Smooth muscle cell (in vitro differentiated cells): ENCODE measurements around the gene GMPS. TPM values are rescaled to one million over a fixed set of nuclear protein-coding genes. Genes with fewer than 3 reads are reported as not detected.
A peak's percentile ranks its signal among the peaks of the same experiment; 100 is the strongest.
"Not testable (repeated sequence)": the region's sequence is repeated elsewhere in the genome, so short reads cannot be mapped to it uniquely, and the experiment has no call there.

Experiments used
- DNase-seq: peaks from one replicate; lab custom pipeline; 2025; ENCODE audit not compliant: unreplicated experiment; lab: John Stamatoyannopoulos, UW
- H2AFZ ChIP-seq: fragments of 200-600 bp; sonication (generic); 2 replicates; pipeline ENCODE4 v1.6.0; 2016; ENCODE audit warnings: antibody characterized with exemption, low read depth, mild to moderate bottlenecking
- H3F3A ChIP-seq: fragments of 200-600 bp; sonication (generic); 2 replicates; pipeline ENCODE4 v1.6.0; 2017; ENCODE audit warnings: antibody characterized with exemption, low read depth
- H3K27ac ChIP-seq: fragments of 200-600 bp; sonication (generic); 2 replicates; pipeline ENCODE4 v1.5.1; 2016; ENCODE audit warnings: low read depth, mild to moderate bottlenecking
- H3K27me3 ChIP-seq: fragments of 200-600 bp; sonication (generic); 2 replicates; pipeline ENCODE4 v1.6.1; 2016; ENCODE audit warnings: low read depth, mild to moderate bottlenecking
- H3K36me3 ChIP-seq: fragments of 200-600 bp; sonication (generic); 2 replicates; pipeline ENCODE4 v1.5.1; 2016; ENCODE audit warnings: low read depth
- H3K4me1 ChIP-seq: fragments of 200-600 bp; sonication (generic); 2 replicates; pipeline ENCODE4 v1.5.1; 2016; ENCODE audit warnings: low read depth
- H3K4me2 ChIP-seq: fragments of 200-600 bp; sonication (generic); 2 replicates; pipeline ENCODE4 v1.6.0; 2016; ENCODE audit warnings: mild to moderate bottlenecking
- H3K4me3 ChIP-seq: fragments of 200-600 bp; sonication (generic); 2 replicates; pipeline ENCODE4 v1.5.1; 2016; ENCODE audit warnings: mild to moderate bottlenecking
- H3K79me2 ChIP-seq: fragments of 200-600 bp; sonication (generic); 2 replicates; pipeline ENCODE4 v1.6.0; 2016; ENCODE audit warnings: low read depth, mild to moderate bottlenecking
- H3K9ac ChIP-seq: fragments of 200-600 bp; sonication (generic); 2 replicates; pipeline ENCODE4 v1.6.0; 2016; ENCODE audit warnings: low read depth
- H3K9me3 ChIP-seq: fragments of 200-600 bp; sonication (generic); replicated peaks from 2 replicates; pipeline ENCODE4 v1.5.1; 2016; ENCODE audit warnings: low read depth
- H4K20me1 ChIP-seq: fragments of 200-600 bp; sonication (generic); 2 replicates; pipeline ENCODE4 v1.6.0; 2016; ENCODE audit warnings: low read depth
- WGBS: methylation state at CpG from one replicate; pipeline ENCODE4 v1.1.7; 2016; ENCODE audit warnings: low lambda C conversion rate; 5-methylcytosine and 5-hydroxymethylcytosine counted together
- polyA plus RNA-seq: library from polyadenylated mRNA; unstranded; fragments of >200 nt; fragmentation: Nextera tagmentation; extraction: Ambion mirVana; gene quantifications from 2 replicates; pipeline ENCODE4 v1.2.1, GENCODE V29; 2016
- total RNA-seq: library from RNA; depleted of rRNA; stranded (reverse); fragments of >200 nt; gene quantifications from 2 replicates; pipeline ENCODE4 v1.2.3, GENCODE V29; 2014
- TF ChIP-seq, protein P1 (sequence below): fragments of 200-600 bp; sonication (generic); IDR thresholded peaks from 2 replicates; pipeline ENCODE4 v1.5.1; 2017; ENCODE audit warnings: borderline replicate concordance, mild to moderate bottlenecking, antibody characterized with exemption; ENCODE audit not compliant: insufficient read depth, poor library complexity, severe bottlenecking

Gene GMPS
- total and polyA plus RNA-seq, 2 experiments from 2014 or later = 52.1 to 64.5 TPM

DNA sequence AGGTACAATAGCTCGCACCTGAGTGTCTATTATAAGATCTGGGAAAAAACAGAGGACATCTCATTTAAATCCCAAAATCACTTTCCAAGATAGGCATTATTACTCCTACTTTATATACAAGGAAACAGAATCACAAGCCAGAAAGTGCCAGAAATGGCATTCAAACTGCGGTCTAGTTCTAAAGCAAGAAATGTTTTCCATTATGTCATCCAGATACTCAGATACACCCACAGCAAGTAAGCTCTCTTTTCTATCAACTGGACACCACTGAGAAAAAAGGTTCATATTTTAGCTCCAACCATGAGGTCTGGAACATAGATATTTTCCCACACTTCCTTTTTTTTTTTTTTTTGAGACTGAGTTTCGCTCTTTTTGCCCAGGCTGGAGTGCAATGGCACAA is 24.3 kb upstream of the GMPS start:
- peaks cover 4% of the 10 kb centered on the region for H3K36me3 ChIP-seq

DNA sequence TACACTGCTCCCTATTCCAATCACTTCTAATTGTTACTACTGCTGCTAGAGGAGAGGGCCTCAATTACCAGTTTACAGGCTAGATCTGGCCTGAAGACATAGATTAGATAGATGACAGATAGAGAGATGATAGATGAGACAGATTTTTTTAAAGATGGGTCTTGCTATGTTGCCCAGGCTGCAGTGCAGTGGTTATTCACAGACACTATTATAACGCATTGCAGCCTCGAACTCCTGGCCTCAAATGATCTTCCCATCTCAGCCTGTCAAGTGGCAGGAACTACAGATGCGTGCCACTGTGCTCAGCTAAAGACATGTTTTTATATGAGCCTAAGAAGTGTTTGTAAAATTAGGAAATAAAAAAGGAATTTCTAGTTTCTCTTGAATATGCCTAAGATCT is 22.5 kb upstream of the GMPS start:
- H3K79me2 ChIP-seq = peaks cover 94% of the 10 kb centered on the region
- no peak overlapping the region for H3K4me2 ChIP-seq
- no peak overlapping the region for H2AFZ ChIP-seq
- H3K4me1 ChIP-seq = peaks cover 19% of the 10 kb centered on the region
- no peaks in the 10 kb centered on the region for H3F3A ChIP-seq
- no peak for DNase-seq
- H3K36me3 ChIP-seq = peaks cover 4% of the 10 kb centered on the region
- peaks cover 94% of the 10 kb centered on the region for H4K20me1 ChIP-seq
- TF ChIP-seq, protein P1, sequence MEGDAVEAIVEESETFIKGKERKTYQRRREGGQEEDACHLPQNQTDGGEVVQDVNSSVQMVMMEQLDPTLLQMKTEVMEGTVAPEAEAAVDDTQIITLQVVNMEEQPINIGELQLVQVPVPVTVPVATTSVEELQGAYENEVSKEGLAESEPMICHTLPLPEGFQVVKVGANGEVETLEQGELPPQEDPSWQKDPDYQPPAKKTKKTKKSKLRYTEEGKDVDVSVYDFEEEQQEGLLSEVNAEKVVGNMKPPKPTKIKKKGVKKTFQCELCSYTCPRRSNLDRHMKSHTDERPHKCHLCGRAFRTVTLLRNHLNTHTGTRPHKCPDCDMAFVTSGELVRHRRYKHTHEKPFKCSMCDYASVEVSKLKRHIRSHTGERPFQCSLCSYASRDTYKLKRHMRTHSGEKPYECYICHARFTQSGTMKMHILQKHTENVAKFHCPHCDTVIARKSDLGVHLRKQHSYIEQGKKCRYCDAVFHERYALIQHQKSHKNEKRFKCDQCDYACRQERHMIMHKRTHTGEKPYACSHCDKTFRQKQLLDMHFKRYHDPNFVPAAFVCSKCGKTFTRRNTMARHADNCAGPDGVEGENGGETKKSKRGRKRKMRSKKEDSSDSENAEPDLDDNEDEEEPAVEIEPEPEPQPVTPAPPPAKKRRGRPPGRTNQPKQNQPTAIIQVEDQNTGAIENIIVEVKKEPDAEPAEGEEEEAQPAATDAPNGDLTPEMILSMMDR = no peak
- H3K9ac ChIP-seq = no peak overlapping the region
- H3K27me3 ChIP-seq = no peaks in the 10 kb centered on the region
- WGBS = 91% methylated on average over 3 of the region's 3 CpGs
- no peak overlapping the region for H3K4me3 ChIP-seq
- no peak overlapping the region for H3K27ac ChIP-seq
- no peaks in the 10 kb centered on the region for H3K9me3 ChIP-seq

More for the DNA sequence above, 24.3 kb upstream of the GMPS start:
- H3K9ac ChIP-seq = no peak overlapping the region
- H3K79me2 ChIP-seq = peaks cover 90% of the 10 kb centered on the region
- peaks cover under 1% of the 10 kb centered on the region for H3K4me1 ChIP-seq
- TF ChIP-seq, protein P1 = no peak
- no peak overlapping the region for H3K4me3 ChIP-seq
- H3F3A ChIP-seq = no peaks in the 10 kb centered on the region
- H3K4me2 ChIP-seq = peak overlapping the region; percentile 50
- 76% methylated on average over 3 of the region's 3 CpGs for WGBS
- H4K20me1 ChIP-seq = peaks cover 93% of the 10 kb centered on the region
- H3K27ac ChIP-seq = peak overlapping the region; percentile 31
- H3K27me3 ChIP-seq = no peaks in the 10 kb centered on the region
- no peak for DNase-seq
- H2AFZ ChIP-seq = no peak overlapping the region
- no peaks in the 10 kb centered on the region for H3K9me3 ChIP-seq

DNA sequence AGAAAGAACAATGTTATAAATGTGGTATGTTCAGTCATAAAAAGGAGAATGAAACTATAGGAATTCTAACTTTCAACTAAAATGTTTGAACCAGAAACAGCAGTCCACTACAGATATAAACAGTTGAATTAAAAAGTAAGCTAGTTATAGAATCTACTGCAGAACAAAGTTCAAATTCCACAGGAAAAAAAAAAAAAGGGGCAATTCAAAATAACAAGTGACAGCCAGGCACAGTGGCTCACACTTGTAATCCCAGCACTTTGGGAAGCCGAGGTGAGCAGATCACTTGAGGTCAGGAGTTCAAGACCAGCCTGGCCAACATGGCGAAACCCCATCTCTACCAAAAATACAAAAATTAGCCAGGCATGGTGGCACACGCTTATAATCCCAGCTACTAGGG is 21.0 kb upstream of the GMPS start:
- H3K9me3 ChIP-seq, H3K27ac ChIP-seq, H3K9ac ChIP-seq, H3F3A ChIP-seq, DNase-seq, H3K4me3 ChIP-seq, H3K36me3 ChIP-seq, H2AFZ ChIP-seq, H3K4me2 ChIP-seq, H3K27me3 ChIP-seq: not testable (repeated sequence)
- Histone ChIP-seq H4K20me1 (peaks cover 85% of the 10 kb centered on the region), H3K79me2 (peaks cover 88% of the 10 kb centered on the region), H3K4me1 (peaks cover 20% of the 10 kb centered on the region)
- 94% methylated on average over 3 of the region's 3 CpGs for WGBS

DNA sequence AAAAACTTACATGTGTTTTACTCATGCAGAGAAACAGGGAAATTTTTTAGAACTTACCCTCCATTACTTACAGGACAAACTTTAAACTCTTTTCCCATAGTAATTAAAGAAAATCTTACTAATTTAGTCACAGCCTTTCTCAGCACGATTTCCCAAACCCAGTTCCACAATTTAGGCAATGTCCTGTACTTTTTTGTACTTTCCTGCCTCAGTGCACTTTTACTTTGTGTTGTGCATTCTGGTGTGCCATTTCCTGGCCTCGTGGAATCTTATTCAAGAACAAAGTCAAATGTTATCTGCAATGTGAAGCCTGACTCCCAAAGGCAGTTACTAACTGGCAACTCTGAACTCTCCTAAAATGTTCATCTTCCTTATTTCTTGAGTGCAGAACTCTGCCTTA is 18.1 kb upstream of the GMPS start:
- Histone ChIP-seq H3F3A (no peaks in the 10 kb centered on the region), H3K36me3 (peaks cover 4% of the 10 kb centered on the region), H2AFZ (no peak overlapping the region), H4K20me1 (peaks cover 57% of the 10 kb centered on the region), H3K4me1 (peaks cover 24% of the 10 kb centered on the region), H3K79me2 (peaks cover 59% of the 10 kb centered on the region), H3K9ac (peak overlapping the region; percentile 66), H3K4me3 (peak overlapping the region; percentile 74), H3K4me2 (peak overlapping the region; percentile 96), H3K27ac (no peak overlapping the region), H3K27me3 (no peaks in the 10 kb centered on the region), H3K9me3 (no peaks in the 10 kb centered on the region)
- no peak for DNase-seq
- TF ChIP-seq, protein P1 = no peak
- 49% methylated on average over 2 of the region's 2 CpGs for WGBS
